ENCODE measurements around the gene PLA2G10.
"Not testable (repeated sequence)": the region's sequence is repeated elsewhere in the genome, so short reads cannot be mapped to it uniquely, and the experiment has no call there.

PLA2G10 gene

GRCh38 chr16:14667347-14668266, 26.5 kb downstream of the PLA2G10 start:
- no peak for DNase-seq (ENCODE audit: low read depth)

GRCh38 chr16:14658063-14658462, 36.0 kb downstream of the PLA2G10 start:
- no peak for DNase-seq (ENCODE audit: low read depth)

DNA sequence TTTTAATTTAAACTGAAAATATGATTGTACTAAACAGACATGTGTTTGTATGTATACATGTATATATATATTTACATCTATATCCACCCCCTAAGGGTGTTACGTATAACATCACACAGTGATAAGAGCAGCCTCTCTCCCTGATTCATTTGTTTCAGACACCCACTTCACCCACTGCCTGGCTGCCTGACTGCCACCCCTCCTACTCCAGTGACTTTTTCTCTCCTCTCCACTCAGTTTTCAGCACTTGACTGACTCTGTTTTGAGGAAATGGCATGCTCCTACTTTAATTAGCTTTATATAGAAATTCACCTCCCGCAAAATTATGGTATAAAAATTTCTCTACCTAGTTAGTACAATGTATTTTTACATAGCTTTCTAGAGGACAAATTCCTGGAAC, 41.4 kb downstream of the PLA2G10 start:
- no peak for DNase-seq (ENCODE audit: low read depth)

DNA sequence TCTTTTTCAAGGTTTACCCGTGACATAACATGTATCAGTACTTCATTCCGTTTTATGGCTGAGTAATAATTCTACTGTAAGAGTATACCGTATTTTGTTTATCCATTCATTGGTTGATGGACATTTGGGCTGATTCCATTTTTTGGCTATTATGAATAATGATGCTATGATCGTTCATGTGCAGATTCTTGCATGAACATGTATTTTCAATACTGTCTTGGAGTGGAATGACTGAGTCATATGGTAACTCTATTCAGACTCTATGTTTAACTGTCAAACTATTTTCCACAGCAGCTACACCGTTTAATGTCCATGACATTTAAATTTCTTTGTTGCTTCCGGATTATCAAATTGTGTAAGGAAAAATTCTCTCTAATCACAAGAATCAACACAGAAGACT, 43.5 kb downstream of the PLA2G10 start:
- DNase-seq (ENCODE audit: low read depth), result no peak

DNA sequence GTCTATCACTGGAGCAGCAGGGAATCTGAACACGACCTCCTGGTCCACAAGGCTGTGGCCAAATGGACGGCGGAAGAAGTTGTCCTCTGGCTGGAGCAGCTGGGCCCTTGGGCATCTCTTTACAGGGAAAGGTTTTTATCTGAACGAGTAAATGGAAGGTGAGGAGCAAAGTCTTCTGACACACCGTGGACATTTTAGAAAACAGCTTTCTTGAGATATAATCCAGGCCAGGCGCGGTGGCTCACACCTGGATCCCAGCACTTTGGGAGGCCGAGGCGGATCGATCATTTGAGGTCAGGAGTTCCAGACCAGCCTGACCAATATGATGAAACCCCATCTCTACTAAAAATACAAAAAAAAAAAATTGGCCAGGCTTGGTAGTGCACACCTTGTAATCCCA, 44.3 kb downstream of the PLA2G10 start:
- no peak for DNase-seq (ENCODE audit: low read depth)

DNA sequence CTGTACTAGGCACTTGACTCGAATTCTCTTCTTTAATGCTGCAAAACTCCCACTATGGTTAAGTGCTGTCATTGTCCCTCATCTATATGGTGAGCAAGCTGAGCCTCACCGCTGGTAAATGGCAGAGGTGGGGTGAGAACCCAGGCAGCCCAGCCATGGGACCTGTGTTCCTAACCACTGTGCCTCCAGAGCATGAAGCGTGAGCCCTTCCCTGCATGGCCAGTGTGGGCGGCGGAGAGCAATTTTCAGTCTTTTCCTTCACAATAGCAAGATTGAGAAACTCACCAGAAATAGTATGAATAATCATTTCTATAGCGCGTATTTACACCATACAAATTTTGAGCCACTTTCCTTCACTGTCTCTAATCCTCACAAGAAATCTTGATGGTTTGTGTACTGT, 52.2 kb downstream of the PLA2G10 start:
- no peak for DNase-seq (ENCODE audit: low read depth)

DNA sequence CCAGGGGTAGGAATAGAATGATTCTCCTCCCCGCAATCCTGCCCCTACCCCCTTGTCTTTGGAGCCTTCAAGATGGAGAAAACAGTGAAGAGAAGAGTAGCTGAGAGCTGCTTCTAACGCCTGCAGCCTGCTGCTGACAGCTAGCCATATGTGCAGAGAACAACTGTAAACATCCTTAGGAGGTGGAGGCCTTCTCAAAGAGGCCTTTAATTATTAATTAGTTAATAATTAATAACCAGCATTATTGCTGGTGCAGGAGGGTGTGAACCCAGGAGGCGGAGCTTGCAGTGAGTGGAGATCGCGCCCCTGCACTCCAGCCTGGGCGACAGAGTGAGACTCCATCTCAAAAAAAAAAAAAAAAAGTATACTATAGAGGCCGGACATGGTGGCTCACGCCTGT, 52.9 kb downstream of the PLA2G10 start:
- no peak for DNase-seq (ENCODE audit: low read depth)

- no peak for DNase-seq (ENCODE audit: low read depth)
Observed at GRCh38 chr16:14640538-14640937, 53.6 kb downstream of the PLA2G10 start.

DNA sequence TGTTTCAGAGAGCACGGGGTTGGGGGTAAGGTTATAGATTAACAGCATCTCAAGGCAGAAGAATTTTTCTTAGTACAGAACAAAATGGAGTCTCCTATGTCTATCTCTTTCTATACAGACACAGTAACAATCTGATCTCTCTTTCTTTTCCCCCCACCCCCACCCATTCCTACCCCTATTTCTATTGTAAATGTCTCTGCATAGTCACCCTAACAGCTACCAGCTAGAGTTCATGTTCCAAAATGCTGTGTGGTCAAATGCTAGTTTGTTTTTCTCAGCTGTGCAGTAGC, 57.2 kb downstream of the PLA2G10 start:
- DNase-seq (ENCODE audit: low read depth), result not testable (repeated sequence)

GRCh38 chr16:14636179-14636950, 57.7 kb downstream of the PLA2G10 start:
- not testable (repeated sequence) for DNase-seq (ENCODE audit: low read depth)

- DNase-seq (ENCODE audit: low read depth), result no peak
Observed at GRCh38 chr16:14635395-14636165, 58.5 kb downstream of the PLA2G10 start.

- DNase-seq (ENCODE audit: low read depth), result no peak
Observed at GRCh38 chr16:14634389-14634725, 59.8 kb downstream of the PLA2G10 start.

DNA sequence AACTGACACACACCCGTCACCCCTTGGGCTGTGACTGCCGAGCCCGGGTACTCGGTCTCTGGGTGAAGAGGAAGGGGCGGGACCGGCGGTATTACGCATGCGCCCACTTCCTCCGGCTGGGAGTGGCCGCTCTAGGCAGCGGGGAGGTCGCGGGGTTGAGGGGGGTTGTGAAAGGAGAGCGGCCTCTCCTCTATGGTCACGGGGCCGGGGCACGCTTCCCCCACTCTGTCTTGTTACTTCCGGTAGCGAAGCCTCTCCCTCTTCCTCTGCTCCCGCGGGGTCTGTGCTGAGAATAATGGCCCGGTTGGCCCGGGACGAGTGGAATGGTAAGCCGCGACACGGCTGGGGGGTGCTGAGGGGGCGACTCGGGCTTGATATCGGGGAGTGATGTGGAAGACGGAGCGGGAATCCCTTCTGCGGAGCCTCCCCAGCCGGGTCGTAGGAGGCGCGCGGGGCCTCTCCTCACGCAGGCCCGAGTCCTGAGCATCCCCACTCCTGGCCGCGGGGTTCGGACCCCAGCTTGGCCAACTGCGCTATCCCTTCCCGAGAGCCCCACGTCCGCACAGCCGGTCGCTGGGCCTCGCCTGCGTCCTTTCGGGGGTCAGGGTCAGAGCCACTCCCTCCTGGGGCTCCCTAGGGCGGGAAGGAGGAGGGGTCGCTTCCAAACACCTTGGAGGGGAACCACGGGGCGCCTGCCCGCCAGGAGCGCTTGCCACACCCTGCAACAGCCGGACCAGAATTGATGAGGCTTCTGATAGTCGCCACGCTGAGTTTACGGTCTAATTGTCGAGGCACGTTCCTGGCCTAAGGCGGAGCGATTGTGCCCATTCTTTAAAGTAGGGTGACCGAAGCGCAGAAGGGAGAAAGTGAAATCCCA, 61.2 kb downstream of the PLA2G10 start, which contains the start of gene BFAR:
BFAR (plus strand) TSS at position 259 of the 877 bp plus-strand sequence. CDS start 11,396 bp downstream, outside the sequence.
- peak; percentile 100 for DNase-seq (ENCODE audit: low read depth)

DNA sequence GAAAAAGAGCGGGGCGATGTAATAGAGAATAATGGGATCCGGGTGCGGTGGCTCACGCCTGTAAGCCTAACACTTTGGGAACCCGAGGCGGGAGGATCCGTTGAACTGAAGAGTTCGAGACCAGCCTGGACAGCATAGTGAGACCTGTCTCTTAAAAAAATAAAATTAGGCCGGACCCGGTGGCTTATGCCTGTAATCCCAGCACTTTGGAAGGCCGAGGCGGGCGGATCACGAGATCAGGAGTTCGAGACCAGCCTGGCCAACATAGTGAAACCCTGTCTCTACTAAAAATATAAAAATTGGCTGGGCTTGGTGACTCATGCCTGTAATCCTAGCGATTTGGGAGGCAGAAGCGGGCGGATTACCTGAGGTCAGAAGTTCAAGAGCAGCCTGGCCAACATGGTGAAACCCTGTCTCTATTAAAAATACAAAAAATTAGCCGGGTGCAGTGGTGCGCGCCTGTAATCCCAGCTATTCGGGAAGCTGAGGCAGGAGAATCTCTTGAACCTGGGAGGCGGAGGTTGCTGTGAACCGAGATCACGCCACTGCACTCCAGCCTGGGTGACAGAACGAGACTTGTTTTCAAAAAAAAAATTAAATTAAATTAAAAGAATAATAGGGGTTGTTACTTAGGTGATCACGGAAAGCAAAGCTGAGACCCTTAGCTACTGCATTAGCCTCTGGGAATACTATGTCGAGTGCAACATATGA, 63.3 kb downstream of the PLA2G10 start:
- not testable (repeated sequence) for DNase-seq (ENCODE audit: low read depth)

- DNase-seq (ENCODE audit: low read depth), result peak; percentile 98
Observed at GRCh38 chr16:14629919-14630619, 64.0 kb downstream of the PLA2G10 start, which contains the start of gene PARN. Gene PARN, minus strand, starts transcription at chr16:14630260. Its CDS starts 135 bp downstream, at chr16:14630125.

DNA sequence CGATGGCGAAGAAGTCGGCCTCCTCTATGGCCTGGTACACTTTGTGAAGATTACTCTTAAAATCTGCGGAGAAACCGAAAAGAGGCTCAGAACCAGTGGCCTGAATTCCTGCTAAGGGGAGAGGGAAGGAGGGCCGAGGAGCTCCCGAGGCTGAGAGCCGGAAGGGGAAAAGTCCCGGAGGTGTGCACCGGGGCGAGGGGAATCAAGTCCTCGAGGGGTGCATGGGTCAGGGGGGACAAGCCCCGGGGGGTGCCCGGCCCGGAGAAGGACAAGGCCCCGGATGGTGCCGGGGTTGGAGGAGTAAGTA, 64.5 kb downstream of the PLA2G10 start:
- no peak for DNase-seq (ENCODE audit: low read depth)

DNA sequence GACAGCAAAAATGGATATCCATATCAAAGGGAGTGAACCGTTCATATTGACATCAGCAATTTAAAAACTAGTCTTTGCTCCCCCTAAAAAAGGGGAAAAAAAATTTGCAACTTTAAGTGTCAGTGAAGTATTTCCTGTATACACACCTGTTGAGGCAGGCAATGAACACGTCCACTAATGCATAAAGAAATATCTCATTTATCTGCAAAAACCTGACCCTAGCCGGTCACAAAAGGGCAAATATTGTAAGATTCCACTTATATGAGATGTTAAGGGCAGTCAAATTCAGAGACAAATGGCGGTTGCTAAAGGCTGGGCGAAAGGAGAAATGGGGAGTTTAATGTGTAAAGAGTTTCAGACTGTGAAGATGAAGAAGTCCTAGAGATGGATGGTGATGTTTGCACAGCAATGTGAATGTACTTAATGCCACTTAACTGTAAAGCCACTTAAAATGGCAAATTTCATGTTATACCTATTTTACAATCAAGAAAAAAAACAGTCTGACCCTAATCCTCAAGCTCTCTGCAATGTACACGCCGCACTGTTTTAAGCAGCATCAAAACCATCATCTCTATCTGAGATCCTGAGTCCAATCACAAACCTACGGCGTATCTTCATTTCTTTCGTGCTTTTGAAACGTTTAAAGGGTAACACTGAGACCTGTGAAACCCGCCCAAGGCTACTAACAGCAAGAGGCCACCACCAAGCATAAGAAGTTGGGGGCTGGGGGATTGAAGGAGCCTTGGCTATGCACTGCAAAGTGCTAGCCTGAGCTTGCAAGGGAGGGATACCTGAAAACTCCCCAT, 65.1 kb downstream of the PLA2G10 start:
- no peak for DNase-seq (ENCODE audit: low read depth)

DNA sequence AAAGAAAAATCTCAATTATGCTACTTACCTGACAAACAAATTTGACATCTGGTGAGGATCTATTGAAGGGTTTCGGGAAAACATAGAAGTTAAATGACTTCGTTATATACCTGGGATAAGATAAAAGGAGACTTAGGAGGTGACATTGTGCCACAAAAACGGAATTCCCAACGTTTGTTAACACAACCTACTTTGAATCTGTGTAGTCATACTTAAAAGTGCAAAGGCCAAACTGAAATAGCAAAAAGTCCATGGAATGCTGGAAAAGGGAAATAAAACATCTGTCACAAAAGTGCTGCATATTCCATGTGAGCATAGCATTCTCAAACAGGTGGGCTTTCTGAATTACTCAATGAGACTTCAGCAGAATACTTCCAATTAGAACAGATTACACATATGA, 67.0 kb downstream of the PLA2G10 start:
- no peak for DNase-seq (ENCODE audit: low read depth)
